ENCODE measurements around the gene SIRPG. TPM values are rescaled to one million over a fixed set of nuclear protein-coding genes. Genes with fewer than 3 reads are reported as not detected.
"Not testable (repeated sequence)": the region's sequence is repeated elsewhere in the genome, so short reads cannot be mapped to it uniquely, and the experiment has no call there.

The SIRPG gene
- total RNA-seq, 1 donor from 2014 or later, result not detected

GRCh38 chr20:1608678-1609347 lies 48.8 kb downstream of the SIRPG start:
- DNase-seq (ENCODE audit: low spot score); ATAC-seq: not testable (repeated sequence)

DNA sequence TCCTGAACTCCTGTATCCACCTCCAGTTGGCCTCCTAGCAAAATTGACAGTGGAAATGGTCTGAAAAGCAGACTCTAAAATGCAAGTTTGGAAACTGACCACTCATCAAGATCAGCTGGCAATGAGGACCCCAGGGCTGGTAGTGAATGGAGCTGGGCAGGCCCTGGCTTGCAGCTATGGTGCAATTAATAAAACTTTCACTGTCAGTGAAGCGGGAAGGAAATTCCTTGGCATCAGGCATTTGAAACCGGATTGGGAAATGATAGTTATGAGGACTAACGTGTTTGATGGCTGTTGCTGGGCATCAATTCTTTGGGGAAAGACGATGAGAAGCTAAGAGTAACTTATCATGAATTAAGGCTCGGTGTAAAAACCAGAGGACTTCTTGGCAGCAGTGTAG lies 56.8 kb downstream of the SIRPG start:
- no peak for ATAC-seq

DNA sequence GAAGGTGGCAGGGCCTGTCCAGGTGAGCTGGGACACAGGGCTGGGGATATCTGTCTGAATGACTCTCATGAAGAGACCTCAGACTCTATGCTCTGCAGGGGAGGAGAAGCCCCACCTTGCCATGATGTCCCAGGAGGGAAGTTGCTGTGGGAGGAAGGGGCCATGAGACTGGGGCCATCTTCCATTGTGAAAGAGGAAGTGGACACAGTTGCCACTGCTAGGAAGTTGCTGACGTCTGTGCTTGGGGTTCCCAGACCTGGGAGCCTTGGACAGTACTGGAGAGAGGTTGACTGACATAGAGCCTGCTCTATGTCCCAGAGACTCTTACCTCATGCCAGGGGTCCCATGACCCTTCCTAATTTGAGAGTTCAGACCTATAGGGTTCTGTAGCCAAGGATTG lies 62.2 kb downstream of the SIRPG start:
- ATAC-seq (no peak), DNase-seq (ENCODE audit: low spot score) (no peak)

More for the DNA sequence above, 56.8 kb downstream of the SIRPG start:
- DNase-seq (ENCODE audit: low spot score), result no peak

DNA sequence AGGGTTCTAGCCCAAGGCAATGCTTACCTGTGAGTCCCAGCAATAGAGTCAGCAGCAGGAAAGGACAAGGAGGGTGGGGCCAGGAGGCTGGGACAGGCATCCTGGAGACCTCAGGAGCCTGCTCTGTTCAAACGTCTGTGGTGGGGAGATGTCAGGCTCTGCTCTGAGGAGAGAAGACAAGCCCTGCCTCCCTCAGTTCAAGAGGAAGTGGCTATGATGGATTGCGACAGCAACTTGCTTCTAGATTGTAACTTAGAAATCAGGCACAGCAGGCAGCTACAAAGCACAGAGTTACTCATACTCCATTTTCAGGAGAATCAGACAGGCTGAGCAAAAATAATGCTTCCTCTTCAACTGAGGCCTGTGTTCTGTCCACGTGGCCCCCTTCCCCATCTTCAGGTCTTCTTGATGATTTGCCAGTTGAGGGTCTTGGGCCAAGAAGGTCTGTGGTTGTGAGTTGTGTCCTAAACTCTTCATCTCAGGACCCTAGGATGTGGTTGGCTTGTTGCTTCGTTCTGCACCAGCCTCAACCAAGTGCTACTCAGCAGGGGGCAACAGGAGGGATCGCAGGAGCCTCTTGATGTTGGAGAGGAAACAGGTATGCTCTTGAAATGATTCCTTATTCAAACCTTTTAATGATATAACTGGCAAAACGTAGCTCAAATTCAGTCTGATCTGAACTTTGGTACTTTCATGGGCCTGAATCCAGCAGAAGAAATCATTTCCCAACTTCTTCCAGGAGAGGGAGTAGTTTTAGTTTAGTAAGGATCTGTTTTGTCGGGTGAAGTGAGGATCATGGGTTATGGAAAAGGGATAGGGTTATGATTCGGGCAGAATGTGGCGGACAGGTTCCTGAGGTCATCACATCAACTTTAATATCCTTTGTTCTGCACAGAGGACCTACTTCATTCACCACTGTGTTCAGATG lies 68.8 kb downstream of the SIRPG start:
- peak; percentile 74 for ATAC-seq
- DNase-seq (ENCODE audit: low spot score), result no peak

GRCh38 chr20:1587781-1588532 lies 69.6 kb downstream of the SIRPG start:
- ATAC-seq (no peak), DNase-seq (ENCODE audit: low spot score) (no peak)

GRCh38 chr20:1579488-1579887 lies 78.1 kb downstream of the SIRPG start:
- no peak for DNase-seq (ENCODE audit: low spot score)
- ATAC-seq, result no peak

Other genes with a start within 250 kb of the SIRPG start
- 43.5 TPM for gene NSFL1C, start 190.9 kb downstream of the SIRPG start, total RNA-seq
- 0.50 TPM for gene SIRPB2, start 166.4 kb downstream of the SIRPG start, total RNA-seq
- not detected for gene SIRPD, start 100.1 kb downstream of the SIRPG start, total RNA-seq
- 0.40 TPM for gene SIRPB1, start 37.8 kb downstream of the SIRPG start, total RNA-seq
- 35.9 TPM for gene SIRPA, start 237.6 kb upstream of the SIRPG start, total RNA-seq